ENCODE data around the gene KCNE2. TPM values are rescaled to one million over a fixed set of nuclear protein-coding genes. Genes with fewer than 3 reads are reported as not detected.
"Not testable (repeated sequence)": the region's sequence is repeated elsewhere in the genome, so short reads cannot be mapped to it uniquely, and the experiment has no call there.

KCNE2 gene
- polyA plus RNA-seq, 1 donor (not counting 4 experiments of a cell fraction or from before 2014, with no cell fraction given), result not detected

- H3K27ac ChIP-seq (ENCODE audit: control insufficient read depth, insufficient read depth, low read length), result no peak overlapping the region
- no peak overlapping the region for H3K4me3 ChIP-seq (ENCODE audit: control insufficient read depth in 2 of 3, extremely low read depth in 1 of 3, insufficient read depth in 2 of 3, low read depth in 1 of 3, low read length in 3 of 3)
- FAIRE-seq (no peak), DNase-seq (ENCODE audit: low read depth, low spot score) (no peak)
- TF ChIP-seq EZH2 (IDR thresholded peaks at IDR 0.05; ENCODE audit: low read length), result no peak
- TF ChIP-seq CTCF (optimal IDR thresholded peaks at IDR 0.05 in 1 of 3, IDR thresholded peaks at IDR 0.05 in 1 of 3, conservative IDR thresholded peaks at IDR 0.05 in 1 of 3; ENCODE audit: extremely low read depth in 1 of 3, insufficient read depth in 2 of 3, low read length in 3 of 3), result no peak
- no peaks in the 10 kb centered on the region for H4K20me1 ChIP-seq (ENCODE audit: control insufficient read depth, extremely low read depth, insufficient read depth, low read length)
- H3K4me2 ChIP-seq (ENCODE audit: control insufficient read depth, extremely low read depth, insufficient read depth, low read depth, low read length), result no peak overlapping the region
- no peaks in the 10 kb centered on the region for H3K9me3 ChIP-seq (ENCODE audit: control insufficient read depth, low read depth, low read length)
- no peaks in the 10 kb centered on the region for H3K27me3 ChIP-seq (ENCODE audit: control insufficient read depth, extremely low read depth, insufficient read depth, low read length)
- H3K9ac ChIP-seq (ENCODE audit: control insufficient read depth, extremely low read depth, insufficient read depth, low read length), result no peak overlapping the region
- dilution Hi-C loops (cut with MboI; ENCODE audit: extremely low pct_ligation_motif_present, low sequenced_read_pairs), result no loop called here
- H2AFZ ChIP-seq (ENCODE audit: control insufficient read depth, low read length), result no peak overlapping the region
- H3K36me3 ChIP-seq (ENCODE audit: control insufficient read depth in 2 of 2, extremely low read depth in 1 of 2, insufficient read depth in 2 of 2, low read length in 2 of 2), result no peaks in the 10 kb centered on the region
- H3K4me1 ChIP-seq (ENCODE audit: control insufficient read depth, extremely low read depth, insufficient read depth, low read length), result no peaks in the 10 kb centered on the region
- H3K79me2 ChIP-seq (ENCODE audit: control insufficient read depth, insufficient read depth, low read length), result no peaks in the 10 kb centered on the region
- no peaks in the 10 kb centered on the region for H3K9me1 ChIP-seq (ENCODE audit: control insufficient read depth, extremely low read depth, insufficient read depth, low read length)
Observed at GRCh38 chr21:34372321-34372720, 8.5 kb downstream of the KCNE2 start.

DNA sequence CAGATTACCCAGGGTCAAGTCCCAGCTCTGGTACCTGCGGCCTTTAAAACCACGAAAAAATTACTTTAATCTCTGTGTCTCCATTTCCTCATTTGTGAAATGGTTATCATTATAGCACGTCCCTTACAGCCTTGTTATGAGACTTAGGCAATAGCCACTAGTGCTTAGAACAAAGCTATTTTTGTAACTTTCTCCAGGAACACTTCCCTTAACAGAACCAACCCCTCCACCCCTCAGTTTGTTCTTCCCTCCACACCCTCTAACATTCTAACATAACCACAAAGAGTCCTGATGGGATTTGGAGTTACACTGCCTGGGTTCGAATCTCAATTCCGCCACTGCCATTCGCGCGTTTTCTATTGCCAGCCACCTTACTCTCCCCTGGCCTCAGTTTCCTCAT is 10.7 kb downstream of the KCNE2 start:
- H3K9me1 ChIP-seq (ENCODE audit: control insufficient read depth, extremely low read depth, insufficient read depth, low read length); FAIRE-seq: not testable (repeated sequence)

GRCh38 chr21:34374940-34375618 is 11.3 kb downstream of the KCNE2 start, which contains the start of gene SMIM11:
Gene SMIM11, plus strand, starts transcription at chr21:34375507. Its CDS starts 3,998 bp downstream, at chr21:34379505.
- H3K9me1 ChIP-seq (ENCODE audit: control insufficient read depth, extremely low read depth, insufficient read depth, low read length); H3K9me3 ChIP-seq (ENCODE audit: control insufficient read depth, low read depth, low read length); H3K36me3 ChIP-seq (ENCODE audit: control insufficient read depth in 2 of 2, extremely low read depth in 1 of 2, insufficient read depth in 2 of 2, low read length in 2 of 2); dilution Hi-C loops (cut with MboI; ENCODE audit: extremely low pct_ligation_motif_present, low sequenced_read_pairs); H3K27me3 ChIP-seq (ENCODE audit: control insufficient read depth, extremely low read depth, insufficient read depth, low read length); H3K4me2 ChIP-seq (ENCODE audit: control insufficient read depth, extremely low read depth, insufficient read depth, low read depth, low read length); H3K27ac ChIP-seq (ENCODE audit: control insufficient read depth, insufficient read depth, low read length); H4K20me1 ChIP-seq (ENCODE audit: control insufficient read depth, extremely low read depth, insufficient read depth, low read length); DNase-seq (ENCODE audit: low read depth, low spot score); H3K9ac ChIP-seq (ENCODE audit: control insufficient read depth, extremely low read depth, insufficient read depth, low read length); H2AFZ ChIP-seq (ENCODE audit: control insufficient read depth, low read length); H3K4me3 ChIP-seq (ENCODE audit: control insufficient read depth in 2 of 3, extremely low read depth in 1 of 3, insufficient read depth in 2 of 3, low read depth in 1 of 3, low read length in 3 of 3); H3K4me1 ChIP-seq (ENCODE audit: control insufficient read depth, extremely low read depth, insufficient read depth, low read length); H3K79me2 ChIP-seq (ENCODE audit: control insufficient read depth, insufficient read depth, low read length): not testable (repeated sequence)
- FAIRE-seq, result peak; percentile 56

More for the DNA sequence above, 10.7 kb downstream of the KCNE2 start:
- DNase-seq (ENCODE audit: low read depth, low spot score); H3K27me3 ChIP-seq (ENCODE audit: control insufficient read depth, extremely low read depth, insufficient read depth, low read length); H2AFZ ChIP-seq (ENCODE audit: control insufficient read depth, low read length); H3K79me2 ChIP-seq (ENCODE audit: control insufficient read depth, insufficient read depth, low read length); H3K4me1 ChIP-seq (ENCODE audit: control insufficient read depth, extremely low read depth, insufficient read depth, low read length); H3K9ac ChIP-seq (ENCODE audit: control insufficient read depth, extremely low read depth, insufficient read depth, low read length); H3K9me3 ChIP-seq (ENCODE audit: control insufficient read depth, low read depth, low read length); H3K36me3 ChIP-seq (ENCODE audit: control insufficient read depth in 2 of 2, extremely low read depth in 1 of 2, insufficient read depth in 2 of 2, low read length in 2 of 2); H3K4me2 ChIP-seq (ENCODE audit: control insufficient read depth, extremely low read depth, insufficient read depth, low read depth, low read length); H4K20me1 ChIP-seq (ENCODE audit: control insufficient read depth, extremely low read depth, insufficient read depth, low read length); H3K4me3 ChIP-seq (ENCODE audit: control insufficient read depth in 2 of 3, extremely low read depth in 1 of 3, insufficient read depth in 2 of 3, low read depth in 1 of 3, low read length in 3 of 3); H3K27ac ChIP-seq (ENCODE audit: control insufficient read depth, insufficient read depth, low read length); dilution Hi-C loops (cut with MboI; ENCODE audit: extremely low pct_ligation_motif_present, low sequenced_read_pairs): not testable (repeated sequence)

DNA sequence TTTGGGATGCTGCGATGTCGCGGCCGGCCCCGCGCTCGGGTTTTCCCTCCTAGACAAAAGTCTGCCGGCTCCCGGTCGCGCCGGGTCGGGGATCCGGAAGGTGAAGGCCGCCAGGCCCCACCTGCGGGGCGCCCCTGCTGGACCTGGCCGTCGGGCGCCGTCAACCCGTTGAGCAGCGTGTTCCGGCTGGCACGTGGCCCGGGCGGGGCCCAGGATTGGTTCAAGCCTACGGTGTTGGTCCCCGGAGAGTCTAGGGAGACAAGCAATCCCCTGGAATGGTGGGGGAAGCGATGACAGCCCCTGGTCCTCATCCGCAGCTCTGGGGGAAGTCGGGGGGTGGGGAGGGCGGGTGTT is 11.8 kb downstream of the KCNE2 start:
- H3K9me3 ChIP-seq (ENCODE audit: control insufficient read depth, low read depth, low read length); H3K9me1 ChIP-seq (ENCODE audit: control insufficient read depth, extremely low read depth, insufficient read depth, low read length); H3K36me3 ChIP-seq (ENCODE audit: control insufficient read depth in 2 of 2, extremely low read depth in 1 of 2, insufficient read depth in 2 of 2, low read length in 2 of 2); DNase-seq (ENCODE audit: low read depth, low spot score); H2AFZ ChIP-seq (ENCODE audit: control insufficient read depth, low read length); H3K4me3 ChIP-seq (ENCODE audit: control insufficient read depth in 2 of 3, extremely low read depth in 1 of 3, insufficient read depth in 2 of 3, low read depth in 1 of 3, low read length in 3 of 3); H3K27ac ChIP-seq (ENCODE audit: control insufficient read depth, insufficient read depth, low read length); H3K4me1 ChIP-seq (ENCODE audit: control insufficient read depth, extremely low read depth, insufficient read depth, low read length); H3K27me3 ChIP-seq (ENCODE audit: control insufficient read depth, extremely low read depth, insufficient read depth, low read length); dilution Hi-C loops (cut with MboI; ENCODE audit: extremely low pct_ligation_motif_present, low sequenced_read_pairs); H3K9ac ChIP-seq (ENCODE audit: control insufficient read depth, extremely low read depth, insufficient read depth, low read length); FAIRE-seq; H4K20me1 ChIP-seq (ENCODE audit: control insufficient read depth, extremely low read depth, insufficient read depth, low read length); H3K79me2 ChIP-seq (ENCODE audit: control insufficient read depth, insufficient read depth, low read length); H3K4me2 ChIP-seq (ENCODE audit: control insufficient read depth, extremely low read depth, insufficient read depth, low read depth, low read length): not testable (repeated sequence)

Data from keratinocyte (primary cell).